ENCODE data around the gene NXPE3.

NXPE3 gene

DNA sequence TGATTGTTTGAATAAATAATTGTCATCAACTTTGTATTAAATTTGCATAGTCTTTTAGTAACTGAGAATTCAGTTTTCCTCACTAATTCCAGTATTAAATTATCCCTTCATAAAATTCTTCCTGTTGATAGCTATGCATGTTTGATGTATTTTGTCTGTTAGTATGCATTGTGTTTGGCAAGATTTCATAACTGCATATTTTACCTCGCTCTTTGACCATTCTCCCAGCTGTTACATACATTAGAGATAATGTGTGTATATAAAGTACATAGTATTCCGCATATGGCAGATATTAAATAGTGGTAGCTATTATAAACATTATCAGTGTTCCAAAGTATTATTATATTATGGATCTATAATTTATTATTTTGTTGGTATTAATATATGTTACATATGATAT is 59.7 kb downstream of the NXPE3 start:
- Histone ChIP-seq H3K9me3 (no peaks in the 10 kb centered on the region), H3K36me3 (no peaks in the 10 kb centered on the region), H3K4me1 (peaks cover 0 to 4% (median 0%) of the 10 kb centered on the region in 4 donors), H3K27me3 (no peaks in the 10 kb centered on the region), H3K27ac (no peak overlapping the region), H3K4me3 (no peak overlapping the region)
- DNase-seq, result no peak
- intact Hi-C loops (cut with DNase I; ENCODE audit: low total_unique reads), result no loop called here
- TF ChIP-seq, protein P1, sequence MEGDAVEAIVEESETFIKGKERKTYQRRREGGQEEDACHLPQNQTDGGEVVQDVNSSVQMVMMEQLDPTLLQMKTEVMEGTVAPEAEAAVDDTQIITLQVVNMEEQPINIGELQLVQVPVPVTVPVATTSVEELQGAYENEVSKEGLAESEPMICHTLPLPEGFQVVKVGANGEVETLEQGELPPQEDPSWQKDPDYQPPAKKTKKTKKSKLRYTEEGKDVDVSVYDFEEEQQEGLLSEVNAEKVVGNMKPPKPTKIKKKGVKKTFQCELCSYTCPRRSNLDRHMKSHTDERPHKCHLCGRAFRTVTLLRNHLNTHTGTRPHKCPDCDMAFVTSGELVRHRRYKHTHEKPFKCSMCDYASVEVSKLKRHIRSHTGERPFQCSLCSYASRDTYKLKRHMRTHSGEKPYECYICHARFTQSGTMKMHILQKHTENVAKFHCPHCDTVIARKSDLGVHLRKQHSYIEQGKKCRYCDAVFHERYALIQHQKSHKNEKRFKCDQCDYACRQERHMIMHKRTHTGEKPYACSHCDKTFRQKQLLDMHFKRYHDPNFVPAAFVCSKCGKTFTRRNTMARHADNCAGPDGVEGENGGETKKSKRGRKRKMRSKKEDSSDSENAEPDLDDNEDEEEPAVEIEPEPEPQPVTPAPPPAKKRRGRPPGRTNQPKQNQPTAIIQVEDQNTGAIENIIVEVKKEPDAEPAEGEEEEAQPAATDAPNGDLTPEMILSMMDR (IDR thresholded peaks at IDR 0.05), result no peak

DNA sequence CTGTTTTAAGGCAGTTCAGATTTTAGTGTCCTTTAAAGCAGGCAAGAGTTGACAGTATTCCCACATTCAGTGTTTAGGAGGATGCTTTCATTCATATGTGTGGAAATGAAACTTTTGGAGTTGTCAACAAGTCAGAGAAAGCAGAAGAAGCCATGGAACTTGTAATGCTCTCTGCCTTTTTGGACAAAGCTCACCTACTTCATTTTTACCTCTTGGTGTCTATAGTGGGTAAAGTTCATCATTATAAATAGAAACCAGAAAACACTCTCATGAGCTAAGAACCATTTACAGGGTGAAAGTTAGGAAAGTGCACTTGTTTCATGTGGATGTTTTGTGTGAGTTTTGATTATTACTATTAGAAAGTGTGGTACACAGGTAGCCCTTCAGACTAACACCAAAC is 61.1 kb downstream of the NXPE3 start:
- no peak overlapping the region for H3K4me3 ChIP-seq
- TF ChIP-seq, protein P1 (IDR thresholded peaks at IDR 0.05), result no peak
- H3K27ac ChIP-seq, result no peak overlapping the region
- H3K36me3 ChIP-seq, result no peaks in the 10 kb centered on the region
- intact Hi-C loops (cut with DNase I; ENCODE audit: low total_unique reads), result no loop called here
- H3K27me3 ChIP-seq, result no peaks in the 10 kb centered on the region
- no peaks in the 10 kb centered on the region for H3K9me3 ChIP-seq
- peaks cover 0 to 4% (median 0%) of the 10 kb centered on the region in 4 donors for H3K4me1 ChIP-seq
- no peak for DNase-seq

DNA sequence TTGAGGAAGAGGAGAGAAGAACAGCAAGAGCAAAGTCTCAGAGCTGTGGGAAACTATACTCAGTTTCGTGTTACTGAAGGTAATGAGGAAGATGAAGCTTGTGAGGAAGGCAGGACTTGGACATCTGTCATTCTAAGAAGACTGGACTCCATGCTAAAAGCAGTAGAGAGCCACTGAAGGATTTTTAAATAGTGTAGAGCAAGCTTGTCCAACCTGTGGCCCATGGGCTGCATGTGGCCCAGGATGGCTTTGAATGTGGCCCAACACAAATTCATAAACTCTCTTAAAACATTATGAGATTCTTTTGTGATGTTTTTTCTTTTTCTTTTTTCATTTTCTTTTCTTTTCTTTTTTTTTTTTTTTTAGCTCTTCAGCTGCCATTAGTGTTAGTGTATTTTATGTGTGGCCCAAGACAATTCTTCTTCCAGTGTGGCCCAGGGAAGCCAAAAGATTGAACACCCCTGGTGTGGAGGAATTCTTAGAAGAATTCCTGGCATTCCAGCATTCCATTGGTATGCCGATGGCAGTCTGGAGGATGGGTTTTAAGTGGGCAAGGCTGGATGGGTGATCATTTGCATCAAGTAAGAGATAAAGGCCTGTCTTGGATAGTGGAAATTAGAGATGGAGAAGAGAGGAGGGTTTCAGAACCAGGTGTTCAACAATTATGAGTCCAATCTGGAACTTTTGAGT is 63.4 kb downstream of the NXPE3 start:
- no peaks in the 10 kb centered on the region for H3K36me3 ChIP-seq
- no peak overlapping the region for H3K4me3 ChIP-seq
- DNase-seq, result no peak
- peaks cover 0 to 2% (median 0%) of the 10 kb centered on the region in 4 donors for H3K4me1 ChIP-seq
- no peak overlapping the region for H3K27ac ChIP-seq
- intact Hi-C loops (cut with DNase I; ENCODE audit: low total_unique reads), result no loop called here
- no peaks in the 10 kb centered on the region for H3K27me3 ChIP-seq
- TF ChIP-seq, protein P1 (IDR thresholded peaks at IDR 0.05), result no peak
- H3K9me3 ChIP-seq, result no peaks in the 10 kb centered on the region

DNA sequence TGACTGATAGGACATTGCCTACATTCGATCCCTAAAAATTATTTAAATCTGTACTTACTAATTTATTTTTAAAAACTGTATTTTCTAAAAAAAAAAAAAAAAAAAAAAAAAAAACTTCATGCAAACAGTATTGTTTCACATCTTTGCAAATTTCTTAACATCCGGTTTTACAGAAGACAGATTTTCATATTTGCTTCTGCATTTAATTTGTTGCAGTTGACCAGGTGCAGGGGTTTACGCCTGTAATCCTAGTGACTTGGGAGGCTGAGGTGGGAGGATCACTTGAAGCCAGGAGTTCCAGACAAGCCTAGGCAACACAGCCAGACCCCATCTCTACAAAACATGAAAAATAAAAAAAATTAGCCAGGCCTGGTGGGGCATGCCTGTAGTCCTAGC is 63.9 kb downstream of the NXPE3 start:
- intact Hi-C loops (cut with DNase I; ENCODE audit: low total_unique reads), result no loop called here
- Histone ChIP-seq H3K9me3 (no peaks in the 10 kb centered on the region), H3K4me1 (peaks cover 0 to 8% (median 4%) of the 10 kb centered on the region in 4 donors), H3K27ac (no peak overlapping the region), H3K36me3 (no peaks in the 10 kb centered on the region), H3K4me3 (no peak overlapping the region), H3K27me3 (no peaks in the 10 kb centered on the region)
- TF ChIP-seq, protein P1 (IDR thresholded peaks at IDR 0.05), result no peak
- DNase-seq, result no peak

DNA sequence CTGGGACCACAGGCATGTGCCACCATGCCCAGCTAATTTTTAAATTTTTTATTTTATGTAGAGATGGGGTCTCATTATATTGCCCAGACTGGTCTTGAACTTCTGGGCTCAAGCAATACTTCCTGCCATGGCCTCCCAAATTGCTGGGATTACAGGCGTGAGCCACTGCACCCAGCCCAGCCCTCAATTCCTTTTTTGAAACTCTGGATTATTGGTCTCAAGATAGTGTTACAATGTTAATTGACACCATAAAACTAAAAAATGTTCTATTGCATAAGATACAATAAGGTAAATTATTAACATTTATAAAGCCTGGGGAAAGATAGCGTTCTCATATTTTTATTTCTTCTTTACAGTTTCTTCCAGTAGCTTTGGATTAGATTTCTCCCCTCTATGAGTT is 66.4 kb downstream of the NXPE3 start:
- Histone ChIP-seq H3K4me1 (peaks cover 0 to 15% (median 8%) of the 10 kb centered on the region in 4 donors), H3K4me3 (no peak overlapping the region), H3K27ac (no peak overlapping the region), H3K36me3 (peaks cover 0 to 8% (median 0%) of the 10 kb centered on the region in 3 donors), H3K9me3 (no peaks in the 10 kb centered on the region), H3K27me3 (no peaks in the 10 kb centered on the region)
- intact Hi-C loops (cut with DNase I; ENCODE audit: low total_unique reads), result no loop called here
- no peak for DNase-seq
- TF ChIP-seq, protein P1 (IDR thresholded peaks at IDR 0.05), result no peak
